Osteoblast (primary cell): ENCODE measurements around the gene SP7. TPM values are rescaled to one million over a fixed set of nuclear protein-coding genes. Genes with fewer than 3 reads are reported as not detected.
A peak's percentile ranks its signal among the peaks of the same experiment; 100 is the strongest.
"Not testable (repeated sequence)": the region's sequence is repeated elsewhere in the genome, so short reads cannot be mapped to it uniquely, and the experiment has no call there.

ENCODE experiments used
- DNase-seq: peaks from one replicate; pipeline ENCODE4 v3.0.0; 2011; ENCODE audit warnings: low spot score, mixed read lengths; ENCODE audit not compliant: insufficient read length; ENCODE audit errors: missing footprints
- H2AFZ ChIP-seq: 2 replicates; pipeline ENCODE4 v1.6.0; 2011; ENCODE audit warnings: mild to moderate bottlenecking, low read length
- H3K27ac ChIP-seq: 2 replicates; pipeline ENCODE4 v1.5.1; 2011; ENCODE audit warnings: mild to moderate bottlenecking, low read depth, low read length, moderate library complexity
- H3K27me3 ChIP-seq: 2 replicates; pipeline ENCODE4 v1.6.0; 2012; ENCODE audit warnings: mild to moderate bottlenecking, control low read depth, inconsistent platforms, low read length, moderate library complexity; ENCODE audit not compliant: insufficient read depth
- H3K36me3 ChIP-seq: 2 replicates; pipeline ENCODE4 v1.5.1; 2011; ENCODE audit warnings: mild to moderate bottlenecking, low read length, control low read depth, moderate library complexity; ENCODE audit not compliant: insufficient read depth
- H3K4me1 ChIP-seq: 2 replicates; pipeline ENCODE4 v1.5.1; 2011; ENCODE audit warnings: mild to moderate bottlenecking, low read length, control low read depth, moderate library complexity; ENCODE audit not compliant: insufficient read depth
- H3K4me2 ChIP-seq: 2 replicates; pipeline ENCODE4 v1.6.0; 2011; ENCODE audit warnings: mild to moderate bottlenecking, low read length; ENCODE audit not compliant: insufficient read depth
- H3K4me3 ChIP-seq: fragments of 200-600 bp; sonication (generic); 3 replicates; pipeline ENCODE4 v1.5.1; 2012; ENCODE audit warnings: mild to moderate bottlenecking, low read length, inconsistent platforms; ENCODE audit not compliant: insufficient read depth
- H3K79me2 ChIP-seq: 2 replicates; pipeline ENCODE4 v1.6.0; 2012; ENCODE audit warnings: mild to moderate bottlenecking, low read length, control low read depth, inconsistent platforms; ENCODE audit not compliant: insufficient read depth
- H3K9me3 ChIP-seq: 2 replicates; pipeline ENCODE4 v1.5.1; 2011; ENCODE audit warnings: low read depth, low read length, control low read depth
- H4K20me1 ChIP-seq: 2 replicates; pipeline ENCODE4 v1.6.0; 2012; ENCODE audit warnings: mild to moderate bottlenecking, low read length, control low read depth; ENCODE audit not compliant: insufficient read depth
- CTCF ChIP-seq: IDR thresholded peaks from 2 replicates; pipeline ENCODE4 v1.5.1; 2011; ENCODE audit warnings: mild to moderate bottlenecking, low read depth, low read length, moderate library complexity; ENCODE audit errors: extremely low read depth
- total RNA-seq: library from RNA; depleted of rRNA; stranded (reverse); fragments of >200 nt; gene quantifications from 2 replicates; pipeline ENCODE4 v1.2.3, GENCODE V29; 2012

The SP7 gene
- total RNA-seq, 1 donor: not detected

GRCh38 chr12:53334822-53335221, 1.3 kb downstream of the SP7 start:
- no peak overlapping the region for H2AFZ ChIP-seq
- peak; percentile 29 for DNase-seq
- H4K20me1 ChIP-seq: no peaks in the 10 kb centered on the region
- H3K27me3 ChIP-seq: peaks cover 64% of the 10 kb centered on the region
- no peaks in the 10 kb centered on the region for H3K9me3 ChIP-seq
- H3K79me2 ChIP-seq: no peaks in the 10 kb centered on the region
- no peaks in the 10 kb centered on the region for H3K4me1 ChIP-seq
- no peak for TF ChIP-seq CTCF
- H3K4me3 ChIP-seq: no peak overlapping the region
- no peak overlapping the region for H3K4me2 ChIP-seq
- no peaks in the 10 kb centered on the region for H3K36me3 ChIP-seq
- H3K27ac ChIP-seq: no peak overlapping the region

GRCh38 chr12:53333845-53334244, 2.3 kb downstream of the SP7 start:
- Histone ChIP-seq H3K9me3 (no peaks in the 10 kb centered on the region), H3K27ac (no peak overlapping the region), H3K79me2 (no peaks in the 10 kb centered on the region), H3K36me3 (no peaks in the 10 kb centered on the region), H3K4me3 (no peak overlapping the region), H2AFZ (no peak overlapping the region), H4K20me1 (no peaks in the 10 kb centered on the region), H3K4me1 (no peaks in the 10 kb centered on the region), H3K27me3 (peaks cover 60% of the 10 kb centered on the region), H3K4me2 (no peak overlapping the region)
- TF ChIP-seq CTCF: no peak
- DNase-seq: peak; percentile 15

GRCh38 chr12:53333289-53333688, 2.9 kb downstream of the SP7 start:
- no peaks in the 10 kb centered on the region for H3K4me1 ChIP-seq
- no peaks in the 10 kb centered on the region for H3K36me3 ChIP-seq
- peaks cover 54% of the 10 kb centered on the region for H3K27me3 ChIP-seq
- no peaks in the 10 kb centered on the region for H3K9me3 ChIP-seq
- no peaks in the 10 kb centered on the region for H4K20me1 ChIP-seq
- H3K4me3 ChIP-seq: no peak overlapping the region
- no peak overlapping the region for H3K4me2 ChIP-seq
- TF ChIP-seq CTCF: no peak
- no peaks in the 10 kb centered on the region for H3K79me2 ChIP-seq
- peak; percentile 85 for DNase-seq
- no peak overlapping the region for H2AFZ ChIP-seq
- no peak overlapping the region for H3K27ac ChIP-seq

- Histone ChIP-seq H2AFZ (no peak overlapping the region), H3K4me2 (no peak overlapping the region), H4K20me1 (no peaks in the 10 kb centered on the region), H3K4me3 (no peak overlapping the region), H3K4me1 (no peaks in the 10 kb centered on the region), H3K79me2 (no peaks in the 10 kb centered on the region), H3K36me3 (no peaks in the 10 kb centered on the region), H3K27me3 (peaks cover 49% of the 10 kb centered on the region), H3K9me3 (no peaks in the 10 kb centered on the region), H3K27ac (no peak overlapping the region)
- no peak for TF ChIP-seq CTCF
- DNase-seq: peak; percentile 31
Measured at GRCh38 chr12:53332744-53333143, 3.4 kb downstream of the SP7 start.

- peaks cover 45% of the 10 kb centered on the region for H3K27me3 ChIP-seq
- H3K4me3 ChIP-seq, H3K27ac ChIP-seq, H3K36me3 ChIP-seq, DNase-seq, H3K79me2 ChIP-seq, H3K4me1 ChIP-seq, H3K9me3 ChIP-seq, H2AFZ ChIP-seq, H4K20me1 ChIP-seq, H3K4me2 ChIP-seq: not testable (repeated sequence)
Measured at GRCh38 chr12:53332339-53332738, 3.8 kb downstream of the SP7 start.
